ENCODE measurements around the gene TM7SF2.

TM7SF2 gene

DNA sequence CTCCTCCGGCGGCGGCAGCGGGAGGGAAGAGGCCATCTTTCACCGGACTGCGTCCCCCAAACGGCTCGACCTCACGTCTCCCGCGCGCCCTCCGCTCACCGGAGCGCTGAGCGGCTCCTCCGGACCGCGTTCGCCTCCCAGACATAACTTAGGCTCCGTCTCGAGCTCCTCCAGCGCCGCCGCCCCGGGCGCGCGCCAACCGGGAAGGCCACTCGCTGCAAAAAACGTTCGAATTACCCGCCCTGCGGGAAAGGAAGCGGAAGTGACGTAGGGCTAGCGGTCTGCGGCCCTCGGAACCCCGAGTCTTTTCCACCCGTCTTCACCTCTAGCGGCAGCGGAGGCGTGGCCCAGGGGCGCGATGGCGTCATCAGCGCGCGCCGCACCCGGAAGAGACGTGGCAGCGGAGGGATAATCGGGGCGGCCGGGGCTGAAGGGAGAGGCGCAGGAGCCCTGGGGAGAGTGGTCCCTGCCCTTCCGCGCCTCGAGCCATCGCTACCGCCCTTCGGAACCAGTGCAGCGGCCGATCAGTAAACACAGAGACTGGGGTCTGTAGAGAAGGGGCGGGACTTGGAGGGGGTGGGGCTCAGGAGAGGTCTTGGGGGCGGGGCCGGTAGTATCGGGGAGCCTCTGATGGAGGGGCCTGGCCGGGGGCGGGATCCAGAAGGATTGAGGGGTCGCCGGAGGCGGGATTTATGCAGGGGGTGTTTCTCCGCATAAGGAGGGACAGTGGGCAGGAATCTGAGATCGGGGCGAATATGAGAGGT lies 27.7 kb upstream of the TM7SF2 start, which contains the start of the genes CDCA5 and ZFPL1:
Gene CDCA5, minus strand, starts transcription at position 207 of the 764 bp plus-strand sequence. Its CDS starts 62 bp downstream, at position 145.
Gene ZFPL1, plus strand, starts transcription at position 389 of the 764 bp plus-strand sequence. CDS start 477 bp downstream, outside the sequence.
- H3K27ac ChIP-seq, result peak within 1 kb of the TSS; percentile 82
- TF ChIP-seq, protein P1, sequence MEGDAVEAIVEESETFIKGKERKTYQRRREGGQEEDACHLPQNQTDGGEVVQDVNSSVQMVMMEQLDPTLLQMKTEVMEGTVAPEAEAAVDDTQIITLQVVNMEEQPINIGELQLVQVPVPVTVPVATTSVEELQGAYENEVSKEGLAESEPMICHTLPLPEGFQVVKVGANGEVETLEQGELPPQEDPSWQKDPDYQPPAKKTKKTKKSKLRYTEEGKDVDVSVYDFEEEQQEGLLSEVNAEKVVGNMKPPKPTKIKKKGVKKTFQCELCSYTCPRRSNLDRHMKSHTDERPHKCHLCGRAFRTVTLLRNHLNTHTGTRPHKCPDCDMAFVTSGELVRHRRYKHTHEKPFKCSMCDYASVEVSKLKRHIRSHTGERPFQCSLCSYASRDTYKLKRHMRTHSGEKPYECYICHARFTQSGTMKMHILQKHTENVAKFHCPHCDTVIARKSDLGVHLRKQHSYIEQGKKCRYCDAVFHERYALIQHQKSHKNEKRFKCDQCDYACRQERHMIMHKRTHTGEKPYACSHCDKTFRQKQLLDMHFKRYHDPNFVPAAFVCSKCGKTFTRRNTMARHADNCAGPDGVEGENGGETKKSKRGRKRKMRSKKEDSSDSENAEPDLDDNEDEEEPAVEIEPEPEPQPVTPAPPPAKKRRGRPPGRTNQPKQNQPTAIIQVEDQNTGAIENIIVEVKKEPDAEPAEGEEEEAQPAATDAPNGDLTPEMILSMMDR (conservative IDR thresholded peaks at IDR 0.05), result no peak

DNA sequence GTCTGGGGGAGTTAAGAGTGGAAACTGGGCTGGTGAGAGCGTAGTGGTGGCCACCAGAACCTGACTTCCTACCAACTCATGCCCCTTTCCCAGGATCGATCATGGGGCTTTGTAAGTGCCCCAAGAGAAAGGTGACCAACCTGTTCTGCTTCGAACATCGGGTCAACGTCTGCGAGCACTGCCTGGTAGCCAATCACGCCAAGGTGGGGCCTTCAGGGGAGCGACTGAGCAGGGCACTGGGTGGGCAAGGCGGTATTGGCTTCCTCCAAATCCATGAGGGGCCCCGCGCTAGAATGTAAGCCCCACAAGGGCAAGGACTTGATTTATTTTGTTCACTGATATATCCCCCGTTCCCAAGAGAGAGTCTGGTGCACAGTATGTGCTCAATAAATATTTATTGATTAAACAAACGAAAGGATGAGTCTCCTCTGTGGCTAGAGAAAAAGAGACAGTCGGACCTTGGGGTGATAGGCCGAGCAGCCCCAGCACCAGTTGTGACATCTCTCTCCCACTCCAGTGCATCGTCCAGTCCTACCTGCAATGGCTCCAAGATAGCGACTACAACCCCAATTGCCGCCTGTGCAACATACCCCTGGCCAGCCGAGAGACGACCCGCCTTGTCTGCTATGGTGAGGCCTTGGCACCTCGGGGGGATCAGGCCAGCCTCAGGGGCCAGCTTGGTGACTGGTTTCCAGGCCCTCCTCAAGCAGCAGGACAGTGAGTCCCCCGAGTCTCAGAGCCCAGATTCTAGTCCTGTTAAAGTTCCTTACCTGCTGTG lies 26.9 kb upstream of the TM7SF2 start:
- H3K27ac ChIP-seq, result peak overlapping the region; percentile 82
- TF ChIP-seq, protein P1 (conservative IDR thresholded peaks at IDR 0.05), result no peak

DNA sequence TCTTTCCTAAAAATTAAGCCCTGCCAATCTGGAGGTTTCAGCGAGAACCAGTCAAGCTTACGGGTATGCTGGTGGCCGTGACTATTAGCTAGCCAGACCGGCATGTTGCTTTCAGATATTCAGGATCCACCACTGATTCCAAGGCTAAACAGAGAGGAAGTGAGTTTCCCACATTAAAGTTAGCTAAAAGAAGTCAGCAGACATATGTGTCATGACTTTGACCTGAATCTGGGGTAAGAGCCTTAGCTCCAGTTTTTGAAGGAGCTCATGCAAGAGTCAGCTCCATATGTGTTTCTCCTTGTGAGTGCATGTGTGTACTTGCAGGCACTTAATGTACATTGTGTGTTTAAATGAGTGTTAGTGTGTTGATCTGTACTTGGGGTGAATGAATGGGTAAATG lies 26.2 kb upstream of the TM7SF2 start:
- TF ChIP-seq, protein P1 (conservative IDR thresholded peaks at IDR 0.05), result no peak
- no peak overlapping the region for H3K27ac ChIP-seq

DNA sequence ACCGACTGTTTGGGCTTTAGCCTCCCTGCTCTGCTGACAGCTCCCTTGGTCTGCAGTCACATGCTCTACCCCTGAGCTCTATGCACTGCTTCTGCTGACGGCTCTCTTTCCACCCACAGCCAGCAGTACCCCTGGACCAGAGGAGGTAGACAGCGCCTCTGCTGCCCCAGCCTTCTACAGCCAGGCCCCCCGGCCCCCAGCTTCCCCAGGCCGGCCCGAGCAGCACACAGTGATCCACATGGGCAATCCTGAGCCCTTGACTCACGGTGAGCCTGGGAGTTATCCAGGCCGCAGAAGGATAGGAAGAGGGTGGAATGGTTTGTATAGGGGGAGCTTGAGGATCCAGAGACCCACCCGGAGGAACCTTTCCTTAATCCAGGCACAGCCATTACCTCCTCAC lies 24.9 kb upstream of the TM7SF2 start:
- TF ChIP-seq, protein P1 (conservative IDR thresholded peaks at IDR 0.05), result no peak
- H3K27ac ChIP-seq, result no peak overlapping the region

DNA sequence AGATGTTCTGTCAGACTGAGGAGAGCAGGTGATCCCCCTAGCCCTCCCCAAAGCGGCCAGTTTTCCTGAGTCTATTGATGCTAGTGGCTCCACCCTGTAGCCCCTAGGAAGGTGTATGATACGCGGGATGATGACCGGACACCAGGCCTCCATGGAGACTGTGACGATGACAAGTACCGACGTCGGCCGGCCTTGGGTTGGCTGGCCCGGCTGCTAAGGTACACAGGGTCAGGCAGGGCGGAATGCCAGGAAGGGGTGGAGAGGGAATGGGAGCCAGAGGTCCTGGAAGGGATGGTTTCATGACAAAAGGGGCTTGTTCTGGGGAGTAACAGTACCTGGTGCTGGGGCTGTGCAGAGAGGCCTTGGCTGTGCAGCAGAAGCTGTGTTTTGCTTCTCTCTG lies 24.5 kb upstream of the TM7SF2 start:
- TF ChIP-seq, protein P1 (conservative IDR thresholded peaks at IDR 0.05), result no peak

DNA sequence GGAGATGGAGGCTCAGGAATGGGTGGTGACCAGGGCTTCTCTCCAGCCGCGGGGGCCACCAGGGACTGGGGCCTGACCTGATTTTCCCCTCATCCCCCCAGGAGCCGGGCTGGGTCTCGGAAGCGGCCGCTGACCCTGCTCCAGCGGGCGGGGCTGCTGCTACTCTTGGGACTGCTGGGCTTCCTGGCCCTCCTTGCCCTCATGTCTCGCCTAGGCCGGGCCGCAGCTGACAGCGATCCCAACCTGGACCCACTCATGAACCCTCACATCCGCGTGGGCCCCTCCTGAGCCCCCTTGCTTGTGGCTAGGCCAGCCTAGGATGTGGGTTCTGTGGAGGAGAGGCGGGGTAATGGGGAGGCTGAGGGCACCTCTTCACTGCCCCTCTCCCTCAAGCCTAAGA lies 23.8 kb upstream of the TM7SF2 start:
- H3K27ac ChIP-seq, result no peak overlapping the region
- TF ChIP-seq, protein P1 (conservative IDR thresholded peaks at IDR 0.05), result no peak

More for the DNA sequence above, 24.5 kb upstream of the TM7SF2 start:
- H3K27ac ChIP-seq, result no peak overlapping the region

DNA sequence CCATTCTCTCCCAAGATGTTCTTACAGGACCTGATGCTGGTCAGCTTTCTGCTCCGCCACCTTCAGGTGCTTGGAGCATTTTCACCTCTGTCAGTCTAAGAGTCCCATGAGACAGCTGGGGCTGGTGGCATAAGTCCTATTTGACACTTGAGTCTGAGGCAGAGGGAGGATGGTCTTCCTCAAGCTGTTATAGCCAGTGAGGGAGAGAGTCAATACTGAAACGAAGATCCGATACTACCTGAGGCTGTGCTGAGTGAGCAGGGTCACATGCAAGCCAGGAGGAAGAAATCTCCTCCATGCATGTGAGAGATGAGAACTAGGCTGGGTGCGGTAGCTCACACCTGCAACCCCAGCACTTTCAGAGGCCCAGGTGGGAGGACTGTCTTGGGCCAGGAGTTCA lies 22.1 kb upstream of the TM7SF2 start:
- TF ChIP-seq, protein P1 (conservative IDR thresholded peaks at IDR 0.05), result no peak
- no peak overlapping the region for H3K27ac ChIP-seq
